ENCODE data around the gene BID.

Gene BID

GRCh38 chr22:17726006-17726927, 48.0 kb downstream of the BID start:
- H3K4me3 ChIP-seq (replicated peaks; ENCODE audit: insufficient read depth, low read length) = no peak overlapping the region
- no peak for DNase-seq (ENCODE audit: low read depth in 1 of 2, low spot score in 1 of 2)
- no peaks in the 10 kb centered on the region for H3K27me3 ChIP-seq (ENCODE audit: insufficient read depth, poor library complexity, severe bottlenecking)
- H3K27ac ChIP-seq (replicated peaks) = peak overlapping the region; percentile 64
- no peak for TF ChIP-seq GABPA (IDR thresholded peaks at IDR 0.05; ENCODE audit: low read depth)

DNA sequence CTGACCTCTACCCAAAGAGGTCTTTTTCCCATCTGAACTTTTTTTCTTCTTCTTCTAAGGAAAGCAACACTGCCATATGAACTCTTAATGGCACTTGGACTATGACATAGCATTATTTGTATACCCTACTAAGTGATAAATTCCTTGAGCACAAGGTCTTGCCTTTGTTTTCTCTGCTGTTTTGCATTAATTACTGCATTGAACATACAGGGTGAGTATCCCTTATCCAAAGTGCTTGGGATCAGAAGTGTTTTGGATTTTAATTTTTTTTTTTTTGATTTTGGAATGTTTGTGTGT, 48.8 kb downstream of the BID start:
- TF ChIP-seq, protein P1, sequence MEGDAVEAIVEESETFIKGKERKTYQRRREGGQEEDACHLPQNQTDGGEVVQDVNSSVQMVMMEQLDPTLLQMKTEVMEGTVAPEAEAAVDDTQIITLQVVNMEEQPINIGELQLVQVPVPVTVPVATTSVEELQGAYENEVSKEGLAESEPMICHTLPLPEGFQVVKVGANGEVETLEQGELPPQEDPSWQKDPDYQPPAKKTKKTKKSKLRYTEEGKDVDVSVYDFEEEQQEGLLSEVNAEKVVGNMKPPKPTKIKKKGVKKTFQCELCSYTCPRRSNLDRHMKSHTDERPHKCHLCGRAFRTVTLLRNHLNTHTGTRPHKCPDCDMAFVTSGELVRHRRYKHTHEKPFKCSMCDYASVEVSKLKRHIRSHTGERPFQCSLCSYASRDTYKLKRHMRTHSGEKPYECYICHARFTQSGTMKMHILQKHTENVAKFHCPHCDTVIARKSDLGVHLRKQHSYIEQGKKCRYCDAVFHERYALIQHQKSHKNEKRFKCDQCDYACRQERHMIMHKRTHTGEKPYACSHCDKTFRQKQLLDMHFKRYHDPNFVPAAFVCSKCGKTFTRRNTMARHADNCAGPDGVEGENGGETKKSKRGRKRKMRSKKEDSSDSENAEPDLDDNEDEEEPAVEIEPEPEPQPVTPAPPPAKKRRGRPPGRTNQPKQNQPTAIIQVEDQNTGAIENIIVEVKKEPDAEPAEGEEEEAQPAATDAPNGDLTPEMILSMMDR (IDR thresholded peaks at IDR 0.05; ENCODE audit: insufficient read depth, low read length) = no peak
- TF ChIP-seq REST (IDR thresholded peaks at IDR 0.05; ENCODE audit: insufficient replicate concordance, low read depth) (no peak), GABPA (IDR thresholded peaks at IDR 0.05; ENCODE audit: low read depth) (no peak), SPI1 (IDR thresholded peaks at IDR 0.05; ENCODE audit: borderline replicate concordance, low read depth) (no peak), POLR2AphosphoS5 (IDR thresholded peaks at IDR 0.05; ENCODE audit: low read depth) (no peak)
- no peak for DNase-seq (ENCODE audit: low read depth in 1 of 2, low spot score in 1 of 2)
- Histone ChIP-seq H3K27me3 (ENCODE audit: insufficient read depth, poor library complexity, severe bottlenecking) (no peaks in the 10 kb centered on the region), H3K4me3 (replicated peaks; ENCODE audit: insufficient read depth, low read length) (no peak overlapping the region), H3K27ac (replicated peaks) (peak overlapping the region; percentile 9; the same call in 1 of the 2 replicates)

DNA sequence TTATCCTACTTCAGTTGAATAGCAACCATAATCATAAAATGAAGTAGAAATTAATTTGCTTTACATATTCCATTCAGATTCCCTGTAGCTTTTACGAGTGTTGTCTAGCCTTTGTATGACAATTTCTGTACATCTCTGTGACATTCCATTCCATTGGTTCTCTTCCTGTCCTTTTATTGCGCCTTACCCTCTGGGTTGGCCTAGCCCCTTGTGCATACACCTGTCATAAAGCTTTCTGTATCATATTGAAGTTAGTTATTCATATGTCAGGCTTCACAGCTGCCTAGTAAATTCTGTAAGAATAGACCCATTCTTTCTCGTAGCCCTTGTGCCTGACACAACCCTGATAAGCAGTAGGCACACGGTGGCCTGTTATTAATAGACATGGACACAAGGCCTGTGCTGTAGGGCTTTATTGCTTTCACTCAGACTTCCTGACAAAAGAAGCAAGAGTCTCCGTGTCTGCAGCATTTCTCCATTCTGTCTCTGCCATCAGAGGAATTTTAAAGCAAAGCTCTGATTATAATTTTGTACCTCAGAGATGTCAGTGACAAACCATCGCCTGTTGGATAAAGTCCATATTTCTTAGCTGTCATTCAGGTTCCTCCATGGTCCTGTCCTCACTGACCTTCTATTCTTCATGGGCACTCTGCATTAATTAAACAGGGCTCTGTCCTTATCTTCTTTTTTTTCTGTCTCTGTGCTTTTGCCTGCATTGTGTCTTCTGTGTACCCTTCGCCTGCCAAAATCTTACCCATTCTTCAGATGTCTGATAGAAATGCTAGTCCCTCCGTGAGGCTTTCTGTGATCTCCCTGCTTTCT, 49.4 kb downstream of the BID start:
- no peak for DNase-seq (ENCODE audit: low read depth in 1 of 2, low spot score in 1 of 2)
- H3K4me3 ChIP-seq (replicated peaks; ENCODE audit: insufficient read depth, low read length) = no peak overlapping the region
- no peaks in the 10 kb centered on the region for H3K27me3 ChIP-seq (ENCODE audit: insufficient read depth, poor library complexity, severe bottlenecking)
- peak overlapping the region; percentile 9; the same call in 1 of the 2 replicates for H3K27ac ChIP-seq (replicated peaks)
- TF ChIP-seq, protein P1 (IDR thresholded peaks at IDR 0.05; ENCODE audit: insufficient read depth, low read length) = no peak
- TF ChIP-seq GABPA (IDR thresholded peaks at IDR 0.05; ENCODE audit: low read depth) (no peak), SPI1 (IDR thresholded peaks at IDR 0.05; ENCODE audit: borderline replicate concordance, low read depth) (no peak), REST (IDR thresholded peaks at IDR 0.05; ENCODE audit: insufficient replicate concordance, low read depth) (no peak), POLR2AphosphoS5 (IDR thresholded peaks at IDR 0.05; ENCODE audit: low read depth) (no peak)

DNA sequence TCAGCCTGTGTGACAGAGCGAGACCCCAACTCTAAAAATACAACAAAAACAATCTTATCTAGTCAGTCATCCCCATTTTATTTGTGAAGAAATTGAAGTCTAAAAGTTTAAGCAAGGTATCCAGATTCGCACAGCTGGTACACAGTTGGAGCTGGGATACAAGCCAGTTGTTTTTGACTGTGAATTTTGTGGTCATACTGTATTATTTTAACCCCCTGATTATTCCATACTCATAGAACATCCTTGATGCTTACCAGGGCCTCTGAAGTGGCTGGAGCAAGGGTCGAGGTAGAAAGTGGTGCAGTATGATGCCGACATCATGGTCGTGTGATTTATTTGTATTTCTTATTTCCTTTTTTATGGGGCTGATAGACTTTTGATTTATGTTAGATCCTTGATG, 50.0 kb downstream of the BID start:
- DNase-seq (ENCODE audit: low read depth in 1 of 2, low spot score in 1 of 2) = no peak
- Histone ChIP-seq H3K27me3 (ENCODE audit: insufficient read depth, poor library complexity, severe bottlenecking) (no peaks in the 10 kb centered on the region), H3K27ac (replicated peaks) (no peak overlapping the region), H3K4me3 (replicated peaks; ENCODE audit: insufficient read depth, low read length) (no peak overlapping the region)
- TF ChIP-seq REST (IDR thresholded peaks at IDR 0.05; ENCODE audit: insufficient replicate concordance, low read depth) = no peak
